ENCODE data around the gene C22orf39.
"Not testable (repeated sequence)": the region's sequence is repeated elsewhere in the genome, so short reads cannot be mapped to it uniquely, and the experiment has no call there.

C22orf39 gene

DNA sequence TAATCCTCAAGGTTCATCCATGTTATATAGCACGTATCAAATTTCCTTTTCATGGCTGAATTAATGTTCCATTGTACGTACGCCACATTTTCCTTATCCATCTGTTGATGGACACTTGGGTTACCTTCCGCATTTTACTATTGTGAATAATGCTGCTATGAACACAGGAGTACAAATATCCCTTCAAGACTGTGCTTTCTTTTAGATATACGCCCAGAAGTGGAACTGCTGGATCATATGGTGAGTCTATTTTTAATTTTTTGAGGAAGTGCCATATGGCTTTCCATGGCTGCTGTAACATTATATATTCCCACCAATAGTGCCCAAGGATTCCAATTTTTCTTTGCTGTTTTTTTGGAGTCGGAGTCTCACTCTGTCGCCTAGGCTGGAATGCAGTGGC lies 9.2 kb downstream of the C22orf39 start:
- no peak overlapping the region for H3K4me3 ChIP-seq
- peaks cover 13 to 51% (median 13%) of the 10 kb centered on the region in 3 donors for H3K36me3 ChIP-seq
- H3K9me3 ChIP-seq: no peaks in the 10 kb centered on the region
- peaks cover 0 to 5% (median 3%) of the 10 kb centered on the region in 4 donors for H3K4me1 ChIP-seq
- TF ChIP-seq, protein P1, sequence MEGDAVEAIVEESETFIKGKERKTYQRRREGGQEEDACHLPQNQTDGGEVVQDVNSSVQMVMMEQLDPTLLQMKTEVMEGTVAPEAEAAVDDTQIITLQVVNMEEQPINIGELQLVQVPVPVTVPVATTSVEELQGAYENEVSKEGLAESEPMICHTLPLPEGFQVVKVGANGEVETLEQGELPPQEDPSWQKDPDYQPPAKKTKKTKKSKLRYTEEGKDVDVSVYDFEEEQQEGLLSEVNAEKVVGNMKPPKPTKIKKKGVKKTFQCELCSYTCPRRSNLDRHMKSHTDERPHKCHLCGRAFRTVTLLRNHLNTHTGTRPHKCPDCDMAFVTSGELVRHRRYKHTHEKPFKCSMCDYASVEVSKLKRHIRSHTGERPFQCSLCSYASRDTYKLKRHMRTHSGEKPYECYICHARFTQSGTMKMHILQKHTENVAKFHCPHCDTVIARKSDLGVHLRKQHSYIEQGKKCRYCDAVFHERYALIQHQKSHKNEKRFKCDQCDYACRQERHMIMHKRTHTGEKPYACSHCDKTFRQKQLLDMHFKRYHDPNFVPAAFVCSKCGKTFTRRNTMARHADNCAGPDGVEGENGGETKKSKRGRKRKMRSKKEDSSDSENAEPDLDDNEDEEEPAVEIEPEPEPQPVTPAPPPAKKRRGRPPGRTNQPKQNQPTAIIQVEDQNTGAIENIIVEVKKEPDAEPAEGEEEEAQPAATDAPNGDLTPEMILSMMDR (IDR thresholded peaks at IDR 0.05): no peak
- no peak overlapping the region for H3K27ac ChIP-seq
- intact Hi-C loops (cut with DNase I; ENCODE audit: low total_unique reads): no loop called here
- DNase-seq: no peak
- no peaks in the 10 kb centered on the region for H3K27me3 ChIP-seq

DNA sequence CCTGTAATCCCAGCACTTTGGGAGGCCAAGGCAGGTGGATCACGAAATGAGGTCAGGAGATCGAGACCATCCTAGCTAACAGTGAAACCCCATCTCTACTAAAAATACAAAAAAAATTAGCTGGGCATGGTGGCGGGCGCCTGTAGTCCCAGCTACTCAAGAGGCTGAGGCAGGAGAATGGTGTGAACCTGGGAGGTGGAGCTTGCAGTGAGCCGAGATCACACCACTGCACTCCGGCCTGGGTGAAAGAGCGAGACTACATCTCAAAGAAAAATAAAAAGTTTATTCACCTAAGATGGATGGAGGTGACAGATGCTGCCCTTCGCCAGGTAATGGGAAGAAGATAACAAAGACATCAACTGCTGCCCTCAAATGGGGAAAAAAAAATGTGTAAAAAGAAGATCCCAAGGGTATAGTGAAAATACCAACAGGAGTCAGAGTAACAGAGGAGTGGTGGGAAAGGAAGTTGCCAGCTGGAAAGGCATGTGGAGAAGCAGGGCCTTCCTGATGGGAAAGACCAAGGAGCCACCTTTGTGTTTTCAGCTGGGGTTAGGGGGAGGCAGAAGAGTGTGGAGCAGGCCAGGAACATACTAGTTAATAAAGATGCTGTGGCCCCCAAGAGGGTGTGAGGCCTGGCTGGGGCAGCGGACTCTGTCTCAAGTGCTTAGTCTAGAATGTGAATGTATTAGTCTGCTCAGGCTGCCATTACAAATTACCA lies 10.9 kb downstream of the C22orf39 start:
- H3K4me1 ChIP-seq: peaks cover 0 to 11% (median 8%) of the 10 kb centered on the region in 4 donors
- H3K27me3 ChIP-seq; H3K9me3 ChIP-seq; H3K27ac ChIP-seq; DNase-seq; H3K4me3 ChIP-seq; intact Hi-C loops (cut with DNase I; ENCODE audit: low total_unique reads): not testable (repeated sequence)
- peaks cover 11 to 39% (median 13%) of the 10 kb centered on the region in 3 donors for H3K36me3 ChIP-seq

DNA sequence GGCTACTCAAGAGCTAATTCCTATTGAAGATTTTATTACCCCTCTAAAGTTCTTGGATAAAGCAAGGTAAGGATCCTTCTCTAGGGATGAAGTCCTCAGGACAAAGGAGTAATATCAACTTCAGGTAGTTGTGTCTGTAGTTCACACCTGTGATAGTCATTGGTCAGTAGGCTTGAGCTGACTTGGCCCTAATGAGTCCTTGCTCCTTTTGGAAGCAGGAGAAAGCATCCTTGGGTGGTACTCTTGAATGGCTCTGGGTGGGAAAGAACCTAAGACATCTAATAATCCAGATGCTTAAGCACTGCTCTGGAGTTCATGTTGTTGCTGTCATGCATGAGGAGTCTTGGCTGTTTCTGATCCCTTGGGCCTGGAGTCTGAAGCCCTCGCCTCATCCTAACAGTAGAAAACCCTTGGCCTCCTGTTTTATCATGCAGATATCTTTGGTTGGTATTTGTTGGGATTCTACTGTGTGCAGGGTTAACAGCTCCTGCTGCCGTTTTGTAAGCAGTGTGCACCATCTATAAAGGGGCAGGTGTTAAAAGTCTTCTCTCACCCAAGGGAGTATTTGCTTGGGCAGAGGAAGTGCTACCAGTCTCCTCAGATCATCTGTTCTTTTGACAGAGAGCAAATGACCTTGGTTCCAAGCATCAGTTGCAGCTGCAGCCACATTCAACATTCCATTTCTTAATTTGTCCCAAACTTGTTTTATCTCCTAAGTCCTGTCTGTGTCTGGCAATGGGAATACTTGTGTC lies 12.5 kb downstream of the C22orf39 start:
- H3K4me1 ChIP-seq: peaks cover 0 to 22% (median 18%) of the 10 kb centered on the region in 4 donors
- peaks cover 11 to 29% (median 13%) of the 10 kb centered on the region in 3 donors for H3K36me3 ChIP-seq
- no peaks in the 10 kb centered on the region for H3K9me3 ChIP-seq
- TF ChIP-seq, protein P1 (IDR thresholded peaks at IDR 0.05): no peak
- H3K27me3 ChIP-seq: no peaks in the 10 kb centered on the region
- intact Hi-C loops (cut with DNase I; ENCODE audit: low total_unique reads): no loop called here
- no peak for DNase-seq
- H3K27ac ChIP-seq: no peak overlapping the region
- H3K4me3 ChIP-seq: no peak overlapping the region

DNA sequence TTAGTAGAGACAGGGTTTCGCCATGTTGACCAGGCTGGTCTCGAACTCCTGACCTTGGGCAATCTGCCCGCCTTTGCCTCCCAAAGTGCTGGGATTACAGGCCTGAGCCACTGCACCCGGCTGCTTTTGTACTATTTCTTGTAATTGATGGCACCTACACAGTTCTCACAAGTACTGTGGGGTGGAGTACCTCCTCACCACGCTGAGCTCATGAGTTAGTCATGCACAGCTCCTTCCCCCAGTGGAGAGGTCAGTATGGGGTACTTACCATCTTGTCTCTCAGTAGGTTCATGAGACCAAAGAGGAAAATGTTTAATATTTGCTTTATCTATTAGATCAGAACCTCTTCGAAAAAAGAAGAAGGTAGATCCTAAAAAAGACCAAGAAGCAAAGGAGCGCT lies 13.1 kb downstream of the C22orf39 start:
- Histone ChIP-seq H3K36me3 (peaks cover 11 to 29% (median 13%) of the 10 kb centered on the region in 3 donors), H3K27me3 (no peaks in the 10 kb centered on the region), H3K4me3 (no peak overlapping the region), H3K4me1 (peaks cover 0 to 28% (median 24%) of the 10 kb centered on the region in 4 donors), H3K9me3 (no peaks in the 10 kb centered on the region), H3K27ac (no peak overlapping the region)
- TF ChIP-seq, protein P1 (IDR thresholded peaks at IDR 0.05): no peak
- intact Hi-C loops (cut with DNase I; ENCODE audit: low total_unique reads): no loop called here
- no peak for DNase-seq

DNA sequence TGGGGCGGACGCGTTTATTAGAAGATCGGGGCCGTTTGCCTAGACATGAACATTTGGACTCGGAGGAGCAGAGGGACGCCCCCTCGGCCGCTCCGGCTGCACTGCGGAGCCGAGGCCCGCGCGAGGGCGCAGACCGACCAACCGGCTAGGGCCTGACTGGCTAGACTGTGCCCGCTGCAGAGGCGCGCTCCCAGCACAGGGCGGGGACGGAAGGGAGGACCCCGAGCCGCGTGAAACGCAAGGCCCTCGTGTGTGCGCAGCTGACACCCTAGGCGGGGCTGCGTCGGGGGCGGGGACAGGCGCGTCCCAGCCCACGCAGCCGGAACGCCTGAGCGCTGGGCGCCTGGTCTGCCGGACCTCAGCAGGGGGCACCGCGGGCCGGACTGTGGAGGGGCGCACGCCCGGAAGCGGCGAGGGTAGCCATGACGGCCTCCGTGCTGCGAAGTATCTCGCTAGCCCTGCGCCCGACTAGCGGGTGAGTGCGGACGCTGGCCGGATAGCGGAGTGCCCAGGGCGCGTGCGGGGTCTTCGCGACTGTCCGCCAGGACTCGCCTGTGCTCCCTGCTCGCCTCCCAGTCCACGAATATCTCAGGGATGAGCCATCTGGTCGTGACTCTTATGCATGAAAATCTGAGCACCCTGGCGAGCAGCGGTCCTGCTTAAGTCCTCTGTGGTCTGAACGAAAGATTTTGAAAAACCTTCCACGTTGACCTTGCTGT lies 15.2 kb downstream of the C22orf39 start, which contains the start of gene MRPL40:
MRPL40 (plus strand) TSS at position 413 of the 719 bp plus-strand sequence; CDS start at position 423, 10 bp downstream.
- H3K4me1 ChIP-seq: peaks cover 0 to 31% (median 26%) of the 10 kb centered on the region in 4 donors

More for the DNA sequence above, 15.2 kb downstream of the C22orf39 start, which contains the start of gene MRPL40:
- TF ChIP-seq, protein P1 (IDR thresholded peaks at IDR 0.05): no peak
- no peaks in the 10 kb centered on the region for H3K9me3 ChIP-seq
- peak within 1 kb of the TSS; percentile 90 to 93 for H3K27ac ChIP-seq
- H3K36me3 ChIP-seq: peaks cover 11 to 29% (median 13%) of the 10 kb centered on the region in 3 donors
- peak; percentile 92 to 97 for DNase-seq
- intact Hi-C loops (cut with DNase I; ENCODE audit: low total_unique reads): no loop called here
- peak within 1 kb of the TSS; percentile 80 for H3K4me3 ChIP-seq
- H3K27me3 ChIP-seq: no peaks in the 10 kb centered on the region
